ENCODE measurements around the gene NIPAL3.

Gene NIPAL3

DNA sequence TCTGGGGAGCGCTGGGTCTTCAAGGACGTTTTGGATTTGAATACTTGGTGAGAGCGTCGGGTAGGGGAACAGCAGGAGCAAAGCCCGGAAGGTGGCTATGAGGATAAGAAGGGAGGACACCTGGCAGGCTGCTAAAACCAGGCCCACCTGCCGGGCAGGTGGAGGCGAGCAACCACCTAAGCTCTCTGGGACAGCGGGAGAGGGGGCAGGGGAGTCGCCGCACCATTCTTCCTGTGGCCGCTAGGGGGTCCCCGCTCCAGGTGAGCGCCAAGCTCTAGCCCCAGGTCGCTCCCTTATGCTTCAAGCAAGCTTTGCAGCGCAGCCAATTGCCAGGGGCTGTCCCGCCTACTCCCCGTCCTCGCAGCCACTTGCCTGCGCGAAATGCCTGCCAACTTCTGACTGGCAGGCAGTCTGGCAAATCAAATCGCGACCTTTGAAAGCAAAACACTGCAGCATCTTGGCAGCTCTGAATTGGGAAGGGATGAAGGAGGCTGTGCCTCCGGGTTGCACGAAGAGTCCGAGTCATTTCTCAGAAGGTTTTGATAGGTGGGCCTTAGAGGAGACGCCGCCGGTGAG lies at the start of gene NIPAL3:
Gene NIPAL3 (plus strand): TSS at position 469 of the 576 bp plus-strand sequence. CDS start 3,746 bp downstream, outside the sequence.
- no peaks in the 10 kb centered on the region for H3K27me3 ChIP-seq (ENCODE audit: control insufficient read depth in 1 of 2, insufficient read depth in 2 of 2, low read length in 2 of 2)
- H3K4me3 ChIP-seq (ENCODE audit: low read depth in 1 of 2, low read length in 2 of 2), result peak within 1 kb of the TSS; percentile 78 to 98
- H3K4me1 ChIP-seq (ENCODE audit: insufficient read depth, low read length), result peaks cover 24% of the 10 kb centered on the region
- no peaks in the 10 kb centered on the region for H3K36me3 ChIP-seq (ENCODE audit: insufficient read depth, low read length)
- H3K9me3 ChIP-seq (ENCODE audit: low read length), result no peaks in the 10 kb centered on the region
- H3K27ac ChIP-seq (ENCODE audit: low read depth, low read length), result peak within 1 kb of the TSS; percentile 70
- peak within 1 kb of the TSS; percentile 37 for H3K9ac ChIP-seq (ENCODE audit: low read length)

DNA sequence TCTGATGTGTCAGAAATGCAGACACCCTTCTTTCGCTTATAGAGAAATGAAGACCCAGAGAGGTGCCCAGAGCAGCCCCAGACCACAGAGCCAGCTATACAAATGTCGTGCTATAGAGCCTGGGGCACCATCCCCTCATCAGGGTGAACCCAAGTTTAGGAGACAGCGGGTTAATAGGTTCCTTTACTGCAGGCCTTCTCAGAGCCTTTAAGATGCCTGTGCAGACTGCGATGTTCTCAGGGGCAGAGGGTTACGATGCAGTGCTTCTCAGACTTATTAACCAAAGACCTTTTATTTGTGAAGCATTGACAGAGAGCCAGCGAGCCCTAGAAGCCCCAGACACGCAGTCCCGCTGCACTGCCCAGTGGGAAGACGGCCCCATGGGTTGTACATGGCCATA lies 48.9 kb upstream of the NIPAL3 start:
- Histone ChIP-seq H3K36me3 (ENCODE audit: insufficient read depth, low read length) (peaks cover 5% of the 10 kb centered on the region), H3K9ac (ENCODE audit: low read length) (no peak overlapping the region), H3K27ac (ENCODE audit: low read depth, low read length) (no peak overlapping the region), H3K27me3 (ENCODE audit: control insufficient read depth in 1 of 2, insufficient read depth in 2 of 2, low read length in 2 of 2) (no peaks in the 10 kb centered on the region), H3K4me1 (ENCODE audit: insufficient read depth, low read length) (no peaks in the 10 kb centered on the region), H3K9me3 (ENCODE audit: low read length) (no peaks in the 10 kb centered on the region), H3K4me3 (ENCODE audit: low read depth in 1 of 2, low read length in 2 of 2) (no peak overlapping the region)

- Histone ChIP-seq H3K4me3 (ENCODE audit: low read depth in 1 of 2, low read length in 2 of 2) (no peak overlapping the region), H3K27ac (ENCODE audit: low read depth, low read length) (no peak overlapping the region), H3K9ac (ENCODE audit: low read length) (no peak overlapping the region), H3K27me3 (ENCODE audit: control insufficient read depth in 1 of 2, insufficient read depth in 2 of 2, low read length in 2 of 2) (no peaks in the 10 kb centered on the region), H3K4me1 (ENCODE audit: insufficient read depth, low read length) (no peaks in the 10 kb centered on the region), H3K36me3 (ENCODE audit: insufficient read depth, low read length) (peaks cover 5% of the 10 kb centered on the region), H3K9me3 (ENCODE audit: low read length) (no peaks in the 10 kb centered on the region)
Observed at GRCh38 chr1:24369199-24369598, 46.4 kb upstream of the NIPAL3 start.

DNA sequence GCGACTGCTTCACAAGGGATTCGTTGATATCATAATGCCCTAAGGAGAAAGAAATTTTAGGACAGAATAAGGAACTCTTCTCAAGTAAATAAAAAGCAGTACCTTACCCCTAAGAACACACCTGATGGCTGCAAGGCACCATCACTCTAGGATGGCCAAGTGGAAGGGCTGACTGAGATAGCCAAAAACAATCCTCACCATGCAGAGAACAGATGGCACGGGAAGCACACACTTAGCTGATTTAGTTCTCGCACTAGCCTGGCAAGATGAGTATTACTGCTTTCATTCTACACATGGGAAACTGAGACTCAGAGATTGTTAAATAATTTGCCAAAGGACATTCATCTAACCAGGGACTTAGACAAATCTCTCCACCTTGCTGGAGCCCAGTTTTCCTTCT lies 45.8 kb upstream of the NIPAL3 start:
- Histone ChIP-seq H3K4me3 (ENCODE audit: low read depth in 1 of 2, low read length in 2 of 2) (no peak overlapping the region), H3K27ac (ENCODE audit: low read depth, low read length) (no peak overlapping the region), H3K36me3 (ENCODE audit: insufficient read depth, low read length) (peaks cover 5% of the 10 kb centered on the region), H3K4me1 (ENCODE audit: insufficient read depth, low read length) (no peaks in the 10 kb centered on the region), H3K27me3 (ENCODE audit: control insufficient read depth in 1 of 2, insufficient read depth in 2 of 2, low read length in 2 of 2) (no peaks in the 10 kb centered on the region), H3K9me3 (ENCODE audit: low read length) (no peaks in the 10 kb centered on the region), H3K9ac (ENCODE audit: low read length) (no peak overlapping the region)

- H3K9me3 ChIP-seq (ENCODE audit: low read length), result no peaks in the 10 kb centered on the region
- no peaks in the 10 kb centered on the region for H3K36me3 ChIP-seq (ENCODE audit: insufficient read depth, low read length)
- H3K27ac ChIP-seq (ENCODE audit: low read depth, low read length), result no peak overlapping the region
- no peaks in the 10 kb centered on the region for H3K27me3 ChIP-seq (ENCODE audit: control insufficient read depth in 1 of 2, insufficient read depth in 2 of 2, low read length in 2 of 2)
- H3K4me3 ChIP-seq (ENCODE audit: low read depth in 1 of 2, low read length in 2 of 2), result no peak overlapping the region
- no peak overlapping the region for H3K9ac ChIP-seq (ENCODE audit: low read length)
- no peaks in the 10 kb centered on the region for H3K4me1 ChIP-seq (ENCODE audit: insufficient read depth, low read length)
Observed at GRCh38 chr1:24373044-24373443, 42.6 kb upstream of the NIPAL3 start.

DNA sequence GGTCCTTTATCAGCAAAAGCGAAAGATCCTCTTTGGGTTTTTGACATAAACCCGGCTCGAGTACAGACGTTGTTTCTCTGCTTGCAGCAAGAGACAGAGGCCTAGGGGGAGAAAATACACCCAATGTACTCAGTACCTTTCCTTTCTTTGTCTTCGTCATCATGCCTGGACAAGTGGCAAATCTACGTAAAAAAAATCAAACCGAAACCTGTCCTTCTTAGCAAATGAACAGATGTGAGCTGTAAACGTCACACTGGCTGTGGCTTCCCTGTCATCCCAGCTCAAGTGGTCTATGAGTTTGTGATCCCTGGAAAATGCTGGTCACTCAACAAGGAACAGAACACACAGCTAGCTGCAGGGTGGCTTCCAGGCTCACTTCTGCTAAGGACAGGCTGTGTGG lies 41.9 kb upstream of the NIPAL3 start:
- Histone ChIP-seq H3K4me3 (ENCODE audit: low read depth in 1 of 2, low read length in 2 of 2) (no peak overlapping the region), H3K9me3 (ENCODE audit: low read length) (no peaks in the 10 kb centered on the region), H3K36me3 (ENCODE audit: insufficient read depth, low read length) (no peaks in the 10 kb centered on the region), H3K27ac (ENCODE audit: low read depth, low read length) (no peak overlapping the region), H3K9ac (ENCODE audit: low read length) (no peak overlapping the region), H3K27me3 (ENCODE audit: control insufficient read depth in 1 of 2, insufficient read depth in 2 of 2, low read length in 2 of 2) (no peaks in the 10 kb centered on the region), H3K4me1 (ENCODE audit: insufficient read depth, low read length) (no peaks in the 10 kb centered on the region)

DNA sequence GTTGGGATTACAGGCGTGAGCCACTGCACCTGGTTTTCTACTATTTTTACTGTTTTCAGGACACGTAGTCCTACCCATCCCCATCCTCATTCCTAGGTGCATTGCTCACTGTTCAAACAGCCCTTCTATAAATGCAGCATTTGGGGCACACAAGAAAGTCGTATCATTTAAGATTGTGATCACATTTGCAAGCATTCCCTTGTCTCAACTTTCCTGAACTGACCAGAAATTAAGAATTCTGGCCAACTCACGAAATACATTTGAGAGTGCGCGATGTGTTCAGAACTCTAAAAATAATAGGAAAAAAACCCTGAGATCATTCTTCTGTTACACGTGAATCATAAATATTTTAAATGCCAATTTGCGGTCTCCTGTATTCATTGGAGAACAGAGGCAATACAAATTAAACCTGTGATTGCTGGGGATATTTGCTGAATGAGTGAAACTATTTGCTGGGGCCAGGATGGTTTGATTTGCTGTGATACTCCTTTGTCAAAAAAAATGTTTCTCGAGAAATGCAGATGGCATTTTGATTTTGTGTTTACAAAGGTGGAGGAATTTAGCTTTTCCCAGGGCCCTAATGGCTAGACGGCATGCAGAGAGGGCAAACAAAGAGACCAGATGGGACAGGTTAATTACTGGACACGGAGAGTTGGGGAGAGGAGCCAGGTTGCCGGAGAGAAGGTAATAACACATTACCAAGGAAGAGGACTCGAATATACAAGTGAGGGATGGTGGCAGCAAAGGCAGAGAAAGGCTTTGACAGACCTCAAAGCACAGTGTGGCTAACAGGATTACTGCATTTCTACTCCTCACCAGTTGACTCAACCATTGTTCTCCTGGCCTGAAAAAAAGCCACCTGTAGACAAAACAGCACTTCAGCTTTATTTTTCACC lies 40.5 kb upstream of the NIPAL3 start:
- Histone ChIP-seq H3K4me3 (ENCODE audit: low read depth in 1 of 2, low read length in 2 of 2) (no peak overlapping the region), H3K36me3 (ENCODE audit: insufficient read depth, low read length) (no peaks in the 10 kb centered on the region), H3K9ac (ENCODE audit: low read length) (no peak overlapping the region), H3K9me3 (ENCODE audit: low read length) (no peaks in the 10 kb centered on the region), H3K27ac (ENCODE audit: low read depth, low read length) (no peak overlapping the region), H3K27me3 (ENCODE audit: control insufficient read depth in 1 of 2, insufficient read depth in 2 of 2, low read length in 2 of 2) (no peaks in the 10 kb centered on the region), H3K4me1 (ENCODE audit: insufficient read depth, low read length) (no peaks in the 10 kb centered on the region)

DNA sequence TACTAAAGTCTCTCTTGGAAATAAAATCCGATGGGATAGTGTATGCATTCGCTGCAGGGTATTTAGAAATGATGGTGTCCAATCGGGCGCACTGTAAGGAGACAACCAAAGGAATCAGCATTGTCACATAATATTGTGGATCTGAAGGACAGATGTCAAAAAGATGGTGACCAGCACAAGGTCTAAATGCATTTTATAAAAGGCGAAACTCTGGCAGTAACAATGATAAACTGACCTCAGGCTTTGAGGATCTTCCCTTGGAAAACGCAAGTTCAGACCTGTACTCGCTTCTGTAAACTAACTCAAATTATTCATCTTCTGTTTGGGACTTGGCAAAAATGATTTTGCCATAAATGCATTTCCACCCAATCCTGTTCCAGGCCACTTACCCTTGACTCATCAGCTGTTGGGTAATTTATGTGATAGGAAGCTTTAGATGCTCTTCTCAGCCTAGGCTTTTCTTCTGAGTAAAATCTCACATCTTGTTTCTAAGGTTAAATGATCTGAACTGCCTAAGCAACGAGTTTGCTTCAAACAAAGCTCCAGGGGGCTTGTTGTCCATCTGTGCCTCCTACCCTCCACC lies 35.8 kb upstream of the NIPAL3 start:
- Histone ChIP-seq H3K27ac (ENCODE audit: low read depth, low read length) (no peak overlapping the region), H3K9me3 (ENCODE audit: low read length) (no peaks in the 10 kb centered on the region), H3K27me3 (ENCODE audit: control insufficient read depth in 1 of 2, insufficient read depth in 2 of 2, low read length in 2 of 2) (no peaks in the 10 kb centered on the region), H3K9ac (ENCODE audit: low read length) (no peak overlapping the region), H3K36me3 (ENCODE audit: insufficient read depth, low read length) (peaks cover 6% of the 10 kb centered on the region), H3K4me3 (ENCODE audit: low read depth in 1 of 2, low read length in 2 of 2) (no peak overlapping the region), H3K4me1 (ENCODE audit: insufficient read depth, low read length) (no peaks in the 10 kb centered on the region)

DNA sequence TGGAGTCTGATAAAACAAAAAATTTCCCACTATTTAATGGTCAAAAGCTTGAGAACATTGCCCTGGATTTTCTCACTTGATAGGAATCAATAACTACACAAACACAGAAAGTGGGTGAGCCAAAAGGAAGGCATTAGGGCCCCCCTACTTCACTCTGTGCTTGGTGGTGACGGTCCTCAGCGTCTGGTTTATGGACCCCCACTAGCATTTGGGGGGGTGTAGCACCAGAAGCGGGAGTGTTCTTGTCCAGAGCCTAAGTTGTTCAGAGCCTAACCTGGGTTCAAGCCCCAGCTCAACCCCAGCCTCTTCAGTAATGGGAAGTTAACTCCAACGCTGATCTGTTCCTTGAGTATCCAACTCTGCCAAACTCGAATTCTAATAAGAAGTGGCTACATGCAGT lies 35.1 kb upstream of the NIPAL3 start:
- H3K4me1 ChIP-seq (ENCODE audit: insufficient read depth, low read length), result no peaks in the 10 kb centered on the region
- no peak overlapping the region for H3K27ac ChIP-seq (ENCODE audit: low read depth, low read length)
- no peak overlapping the region for H3K9ac ChIP-seq (ENCODE audit: low read length)
- no peaks in the 10 kb centered on the region for H3K9me3 ChIP-seq (ENCODE audit: low read length)
- no peaks in the 10 kb centered on the region for H3K27me3 ChIP-seq (ENCODE audit: control insufficient read depth in 1 of 2, insufficient read depth in 2 of 2, low read length in 2 of 2)
- peaks cover 6% of the 10 kb centered on the region for H3K36me3 ChIP-seq (ENCODE audit: insufficient read depth, low read length)
- H3K4me3 ChIP-seq (ENCODE audit: low read depth in 1 of 2, low read length in 2 of 2), result no peak overlapping the region

- no peak overlapping the region for H3K4me3 ChIP-seq (ENCODE audit: low read depth in 1 of 2, low read length in 2 of 2)
- peaks cover 6% of the 10 kb centered on the region for H3K36me3 ChIP-seq (ENCODE audit: insufficient read depth, low read length)
- no peaks in the 10 kb centered on the region for H3K4me1 ChIP-seq (ENCODE audit: insufficient read depth, low read length)
- no peaks in the 10 kb centered on the region for H3K27me3 ChIP-seq (ENCODE audit: control insufficient read depth in 1 of 2, insufficient read depth in 2 of 2, low read length in 2 of 2)
- no peaks in the 10 kb centered on the region for H3K9me3 ChIP-seq (ENCODE audit: low read length)
- no peak overlapping the region for H3K9ac ChIP-seq (ENCODE audit: low read length)
- no peak overlapping the region for H3K27ac ChIP-seq (ENCODE audit: low read depth, low read length)
Observed at GRCh38 chr1:24381256-24381655, 34.3 kb upstream of the NIPAL3 start.

GRCh38 chr1:24382165-24382577 lies 33.4 kb upstream of the NIPAL3 start:
- H3K4me1 ChIP-seq (ENCODE audit: insufficient read depth, low read length), result no peaks in the 10 kb centered on the region

More at GRCh38 chr1:24382165-24382577, 33.4 kb upstream of the NIPAL3 start:
- H3K27ac ChIP-seq (ENCODE audit: low read depth, low read length), result no peak overlapping the region
- no peaks in the 10 kb centered on the region for H3K9me3 ChIP-seq (ENCODE audit: low read length)
- H3K9ac ChIP-seq (ENCODE audit: low read length), result no peak overlapping the region
- H3K27me3 ChIP-seq (ENCODE audit: control insufficient read depth in 1 of 2, insufficient read depth in 2 of 2, low read length in 2 of 2), result no peaks in the 10 kb centered on the region
- H3K4me3 ChIP-seq (ENCODE audit: low read depth in 1 of 2, low read length in 2 of 2), result no peak overlapping the region
- peaks cover 6% of the 10 kb centered on the region for H3K36me3 ChIP-seq (ENCODE audit: insufficient read depth, low read length)

Data from muscle layer of colon (tissue), 2 donors.